K562 (cell line): Measurements from ENCODE around the gene EFCAB13. TPM values are rescaled to one million over a fixed set of nuclear protein-coding genes. Genes with fewer than 3 reads are reported as not detected.
"Not testable (repeated sequence)": the region's sequence is repeated elsewhere in the genome, so short reads cannot be mapped to it uniquely, and the experiment has no call there.

Experiments used
- ATAC-seq: fragments of 200-7000 bp; cut with Tn5 transposase; 3 replicates; pipeline ENCODE4 v1.9.1; 2020; ENCODE audit warnings: moderate library complexity
- BruUV-seq: library from RNA; stranded (reverse); fragments of 400-500 nt; replicated peaks from 2 replicates; lab custom pipeline; 2021; lab: Mats Ljungman, UMichigan
- CTCF ChIA-PET: fragments of 300-600 bp; formaldehyde crosslinking; extraction: SDS; loops from one replicate; lab custom pipeline; 2021; ENCODE audit warnings: low intra/inter-chr PET ratio; lab: Yijun Ruan, JAX
- POLR2A ChIA-PET: fragments of 300-600, 350-650 bp; sonication (Branson Sonifier 250); formaldehyde crosslinking; extraction: SDS; loops from one replicate; lab custom pipeline; 2021; ENCODE audit warnings: antibody characterized with exemption, inconsistent platforms; lab: Yijun Ruan, JAX
- DNase-seq, 4 experiments: peaks; one replicate each; pipeline versions ENCODE4 v3.0.0 to v3.0.0-alpha.2; 2011 to 2018; ENCODE audit warnings: low spot score in 3 of 4, mixed read lengths in 3 of 4; ENCODE audit errors: extremely low read depth in 1 of 4
- FAIRE-seq: peaks from 2 replicates; lab custom pipeline; 2011; peaks lifted over from hg19 to GRCh38; lab: Jason Lieb, UNC
- H2AFZ ChIP-seq: 2 replicates; pipeline ENCODE4 v1.6.0; 2011; ENCODE audit warnings: low read depth, low read length, control low read depth, inconsistent platforms
- H3K27ac ChIP-seq: fragments of 200-600 bp; 3 replicates; pipeline ENCODE4 v1.8.0; 2011; ENCODE audit warnings: low read depth, mild to moderate bottlenecking, control low read depth, inconsistent platforms, low read length, moderate library complexity, mixed read lengths; ENCODE audit errors: extremely low read depth
- H3K27me3 ChIP-seq, 2 experiments: fragments of 300-600 bp in 1 of 2; 2 replicates in 1 of 2; 3 replicates in 1 of 2; pipeline versions ENCODE4 v1.6.0 to v1.8.0; 2011; ENCODE audit warnings: inconsistent platforms in 2 of 2, low read length in 2 of 2, mild to moderate bottlenecking in 1 of 2, mixed read lengths in 1 of 2, moderate library complexity in 1 of 2; ENCODE audit not compliant: control insufficient read depth in 2 of 2, insufficient read depth in 2 of 2
- H3K36me3 ChIP-seq: fragments of 300-600 bp; 3 replicates; pipeline ENCODE4 v1.8.0; 2011; ENCODE audit warnings: mild to moderate bottlenecking, low read length, inconsistent platforms; ENCODE audit not compliant: control insufficient read depth, insufficient read depth
- H3K4me1 ChIP-seq, 2 experiments: fragments of 200-600 bp in 1 of 2; replicated peaks in 1 of 2; 2 replicates in 1 of 2; 3 replicates in 1 of 2; pipeline versions ENCODE4 v1.5.1 to v1.8.0; 2011; ENCODE audit warnings: inconsistent platforms in 2 of 2, low read length in 2 of 2, mild to moderate bottlenecking in 1 of 2, mixed read lengths in 1 of 2, moderate library complexity in 1 of 2; ENCODE audit not compliant: control insufficient read depth in 2 of 2, insufficient read depth in 2 of 2
- H3K4me2 ChIP-seq: 2 replicates; pipeline ENCODE4 v1.6.1; 2011; ENCODE audit warnings: low read length, control low read depth, inconsistent platforms, mixed read lengths; ENCODE audit not compliant: insufficient read depth
- H3K4me3 ChIP-seq: fragments of 200-600 bp; sonication (generic), shearing (Covaris generic); 2 replicates; pipeline ENCODE4 v1.5.1; 2016; ENCODE audit warnings: control low read depth, inconsistent platforms
- H3K79me2 ChIP-seq: fragments of 200-600 bp; 3 replicates; pipeline ENCODE4 v1.8.0; 2011; ENCODE audit warnings: low read length, inconsistent platforms; ENCODE audit not compliant: control insufficient read depth, insufficient read depth
- H3K9ac ChIP-seq, 2 experiments: 2 replicates each; pipeline versions ENCODE4 v1.6.0 to v1.6.1; 2011; ENCODE audit warnings: low read depth in 2 of 2, low read length in 2 of 2, control low read depth in 1 of 2, inconsistent platforms in 1 of 2, mild to moderate bottlenecking in 1 of 2, mixed read lengths in 1 of 2; ENCODE audit not compliant: insufficient read depth in 1 of 2
- H3K9me1 ChIP-seq: one replicate; pipeline ENCODE4 v1.6.0; 2011; ENCODE audit warnings: inconsistent platforms, mild to moderate bottlenecking, low read length, moderate library complexity; ENCODE audit not compliant: control insufficient read depth, insufficient read depth
- H3K9me3 ChIP-seq: replicated peaks from 2 replicates; pipeline ENCODE4 v1.5.1; 2011; ENCODE audit warnings: low read depth, low read length, inconsistent platforms; ENCODE audit not compliant: control insufficient read depth, insufficient read depth
- H4K20me1 ChIP-seq: replicated peaks from 2 replicates; pipeline ENCODE4 v1.6.1; 2011; ENCODE audit warnings: low read length, inconsistent platforms, mixed read lengths; ENCODE audit not compliant: control insufficient read depth, insufficient read depth
- BCL6 ChIP-seq: fragments of 250-450 bp; sonication (Bioruptor Pico); IDR thresholded peaks from 2 replicates; pipeline ENCODE4 v1.4.0; 2020
- GABPB2 ChIP-seq: fragments of 250-450 bp; sonication (Bioruptor Pico); conservative IDR thresholded peaks from 2 replicates; pipeline ENCODE4 v1.5.1; 2021; ENCODE audit warnings: mild to moderate bottlenecking
- POLR3A ChIP-seq: IDR thresholded peaks from 2 replicates; pipeline ENCODE4 v1.6.1; 2011; ENCODE audit warnings: borderline replicate concordance, mild to moderate bottlenecking, moderate library complexity; ENCODE audit not compliant: insufficient read length, insufficient read depth; ENCODE audit errors: extremely low read depth
- ZSCAN32 ChIP-seq: fragments of 450-650 bp; formaldehyde crosslinking; IDR thresholded peaks from 2 replicates; pipeline ENCODE4 v1.4.0; 2020; ENCODE audit warnings: mild to moderate bottlenecking, moderate library complexity
- WGBS: fragments of 100-300 bp; shearing (Covaris generic); methylation state at CpG from one replicate; pipeline ENCODE4 v1.1.6; 2016; ENCODE audit warnings: low coverage, mixed read lengths; ENCODE audit not compliant: insufficient coverage; ENCODE audit errors: missing lambda C conversion rate; 5-methylcytosine and 5-hydroxymethylcytosine counted together
- in situ Hi-C: fragments of 300-500 bp; cut with MboI; formaldehyde crosslinking; loops from 4 replicates; pipeline ENCODE4 v1.15.0; 2018; ENCODE audit warnings: inconsistent platforms, mixed read lengths
- intact Hi-C: fragments of 100-400 bp; cut with micrococcal nuclease; formaldehyde crosslinking; loops from 2 replicates; pipeline ENCODE4 v1.14.2; 2022
- polyA plus RNA-seq, 8 experiments: library from polyadenylated mRNA; depleted of rRNA in 4 of 8; stranded (reverse) in 5 of 8; unstranded in 3 of 8; fragments of >200 nt; fragmentation: Nextera tagmentation in 2 of 8; fragmentation: Illumina TruSeq in 1 of 8; extraction: Ambion mirVana in 2 of 8; extraction: Trizol in 1 of 8; gene quantifications; 2 replicates each; pipeline versions ENCODE4 v1.2.1 to v1.2.3, GENCODE V29; 2011 to 2014; ENCODE audit warnings: inconsistent platforms in 1 of 8, missing spikeins in 1 of 8
- total RNA-seq, 7 experiments: library from RNA; depleted of rRNA in 6 of 7; stranded (reverse); fragments of >200 nt in 6 of 7; fragmentation: Illumina TruSeq in 2 of 7; extraction: Trizol in 2 of 7; gene quantifications; 2 replicates each; pipeline versions ENCODE4 v1.2.1 to v1.2.3, GENCODE V29; 2011 to 2021; ENCODE audit warnings: low replicate concordance in 1 of 7
- TF ChIP-seq, protein P1 (sequence below), 2 experiments: fragments of 450-650 bp in 1 of 2; sonication (generic) in 1 of 2; formaldehyde crosslinking; conservative IDR thresholded peaks; 2 replicates each; pipeline versions ENCODE4 v1.4.0 to v1.8.1; 2020 to 2022; ENCODE audit warnings: mild to moderate bottlenecking in 1 of 2, missing genetic modification reagents in 1 of 2

Gene EFCAB13
- total and polyA plus RNA-seq, 9 of the 15 experiments (the other 6 are each of a cell fraction or from before 2014, with no cell fraction given): 0.32 to 1.3 (median 0.95) TPM

DNA sequence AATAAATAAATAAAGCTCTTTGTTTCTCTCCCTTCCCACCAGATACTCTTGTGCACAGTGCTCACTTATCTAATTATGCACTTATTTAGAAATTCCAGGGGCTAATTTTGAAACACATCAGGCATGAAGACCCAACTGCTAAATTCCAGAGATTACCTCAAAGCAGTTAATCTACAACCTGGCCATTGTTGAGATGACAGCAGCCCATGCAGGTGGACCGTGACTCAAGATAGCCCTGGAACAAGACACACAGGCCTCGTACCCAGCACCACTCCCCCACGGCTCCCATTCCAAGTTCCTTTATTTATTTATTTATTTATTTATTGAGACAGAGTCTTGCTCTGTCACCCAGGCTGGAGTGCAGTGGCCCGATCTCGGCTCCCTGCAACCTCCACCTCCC is 147.1 kb downstream of the EFCAB13 start:
- Histone ChIP-seq H3K36me3 (peaks cover 22% of the 10 kb centered on the region; the same call in 1 of the 3 replicates), H3K4me3 (no peak overlapping the region), H2AFZ (no peak overlapping the region), H4K20me1 (no peaks in the 10 kb centered on the region), H3K4me1 (no peaks in the 10 kb centered on the region), H3K27ac (no peak overlapping the region), H3K27me3 (no peaks in the 10 kb centered on the region), H3K9me1 (no peaks in the 10 kb centered on the region), H3K9ac (no peak overlapping the region), H3K4me2 (no peak overlapping the region), H3K9me3 (no peaks in the 10 kb centered on the region), H3K79me2 (no peaks in the 10 kb centered on the region)
- ChIA-PET CTCF (no interaction called here), POLR2A (no interaction called here)
- no peak for DNase-seq
- ATAC-seq: no peak
- no peak for FAIRE-seq
- no TSS peak for BruUV-seq
- in situ Hi-C loops (no loop called here), intact Hi-C loops (no loop called here)
- TF ChIP-seq BCL6 (CRISPR knock-in tag) (no peak), POLR3A (no peak), ZSCAN32 (CRISPR knock-in tag) (no peak), GABPB2 (CRISPR knock-in tag) (no peak)
- TF ChIP-seq, protein P1, sequence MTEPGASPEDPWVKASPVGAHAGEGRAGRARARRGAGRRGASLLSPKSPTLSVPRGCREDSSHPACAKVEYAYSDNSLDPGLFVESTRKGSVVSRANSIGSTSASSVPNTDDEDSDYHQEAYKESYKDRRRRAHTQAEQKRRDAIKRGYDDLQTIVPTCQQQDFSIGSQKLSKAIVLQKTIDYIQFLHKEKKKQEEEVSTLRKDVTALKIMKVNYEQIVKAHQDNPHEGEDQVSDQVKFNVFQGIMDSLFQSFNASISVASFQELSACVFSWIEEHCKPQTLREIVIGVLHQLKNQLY (CRISPR knock-in tag; conservative IDR thresholded peaks at IDR 0.05): no peak
- 94% methylated on average over 5 of the region's 5 CpGs for WGBS

- H4K20me1 ChIP-seq, H3K4me3 ChIP-seq, H3K9ac ChIP-seq, H3K4me2 ChIP-seq, H3K9me1 ChIP-seq, CTCF ChIA-PET, H3K9me3 ChIP-seq, H3K4me1 ChIP-seq, POLR2A ChIA-PET, intact Hi-C loops, H3K27me3 ChIP-seq, H3K27ac ChIP-seq, DNase-seq, ATAC-seq, BruUV-seq, in situ Hi-C loops, H3K79me2 ChIP-seq, FAIRE-seq, H2AFZ ChIP-seq: not testable (repeated sequence)
- 93% methylated on average over 5 of the region's 6 CpGs for WGBS
- H3K36me3 ChIP-seq: peaks cover 25% of the 10 kb centered on the region; the same call in 1 of the 3 replicates
Observed at GRCh38 chr17:47472073-47472472, 148.3 kb downstream of the EFCAB13 start.

Other genes starting within 250 kb of the EFCAB13 start
- gene CDC27, start 134.7 kb upstream of the EFCAB13 start, total RNA-seq (2014; rRNA removed): 79.5 and 81.0 TPM in 2 replicates
- gene CDC27, start 134.7 kb upstream of the EFCAB13 start, total RNA-seq (2014; rRNA removed; fragmentation: Illumina TruSeq; extraction: Trizol): 102 and 118 TPM in 2 replicates
- 83.0 and 94.1 TPM in 2 replicates for gene CDC27, start 134.7 kb upstream of the EFCAB13 start, total RNA-seq (2015; rRNA removed; fragmentation: Illumina TruSeq; extraction: Trizol)
- gene CDC27, start 134.7 kb upstream of the EFCAB13 start, total RNA-seq (2021): 117 and 119 TPM in 2 replicates
- gene CDC27, start 134.7 kb upstream of the EFCAB13 start, polyA plus RNA-seq (2011; rRNA removed): 119 and 155 TPM in 2 replicates
- 94.1 and 104 TPM in 2 replicates for gene CDC27, start 134.7 kb upstream of the EFCAB13 start, polyA plus RNA-seq (2014; fragmentation: Illumina TruSeq; extraction: Trizol)
- gene CDC27, start 134.7 kb upstream of the EFCAB13 start, polyA plus RNA-seq (2014; fragmentation: Nextera tagmentation; extraction: Ambion mirVana): 10 to 100 TPM; 28.6 to 34.5 TPM
- gene CDC27, start 134.7 kb upstream of the EFCAB13 start, polyA plus RNA-seq (2014; rRNA removed): 41.9 and 48.3 TPM in 2 replicates
- 170 and 213 TPM in 2 replicates for gene MYL4, start 114.6 kb upstream of the EFCAB13 start, total RNA-seq (2014; rRNA removed)
- 83.5 and 117 TPM in 2 replicates for gene MYL4, start 114.6 kb upstream of the EFCAB13 start, total RNA-seq (2014; rRNA removed; fragmentation: Illumina TruSeq; extraction: Trizol)
- gene MYL4, start 114.6 kb upstream of the EFCAB13 start, total RNA-seq (2015; rRNA removed; fragmentation: Illumina TruSeq; extraction: Trizol): 149 TPM in 2 replicates
- gene MYL4, start 114.6 kb upstream of the EFCAB13 start, total RNA-seq (2021): 177 and 183 TPM in 2 replicates
- 221 and 324 TPM in 2 replicates for gene MYL4, start 114.6 kb upstream of the EFCAB13 start, polyA plus RNA-seq (2011; rRNA removed)
- gene MYL4, start 114.6 kb upstream of the EFCAB13 start, polyA plus RNA-seq (2014; fragmentation: Illumina TruSeq; extraction: Trizol): 252 and 284 TPM in 2 replicates
- 100 to 1,000 TPM; 287 to 423 TPM for gene MYL4, start 114.6 kb upstream of the EFCAB13 start, polyA plus RNA-seq (2014; fragmentation: Nextera tagmentation; extraction: Ambion mirVana)
- 319 and 378 TPM in 2 replicates for gene MYL4, start 114.6 kb upstream of the EFCAB13 start, polyA plus RNA-seq (2014; rRNA removed)
- 0.45 and 0.54 TPM in 2 replicates for gene ITGB3, start 70.1 kb upstream of the EFCAB13 start, total RNA-seq (2014; rRNA removed)
- 0.47 and 0.99 TPM in 2 replicates for gene ITGB3, start 70.1 kb upstream of the EFCAB13 start, total RNA-seq (2014; rRNA removed; fragmentation: Illumina TruSeq; extraction: Trizol)
- gene ITGB3, start 70.1 kb upstream of the EFCAB13 start, total RNA-seq (2015; rRNA removed; fragmentation: Illumina TruSeq; extraction: Trizol): 0.30 and 0.62 TPM in 2 replicates
- 0.84 and 0.92 TPM in 2 replicates for gene ITGB3, start 70.1 kb upstream of the EFCAB13 start, total RNA-seq (2021)
- gene ITGB3, start 70.1 kb upstream of the EFCAB13 start, polyA plus RNA-seq (2011; rRNA removed): 1.1 and 2.6 TPM in 2 replicates
- gene ITGB3, start 70.1 kb upstream of the EFCAB13 start, polyA plus RNA-seq (2014; fragmentation: Illumina TruSeq; extraction: Trizol): 0.60 and 0.62 TPM in 2 replicates
- under 1 TPM in 1 of 2 experiments, not detected in 1; 0.08 TPM for gene ITGB3, start 70.1 kb upstream of the EFCAB13 start, polyA plus RNA-seq (2014; fragmentation: Nextera tagmentation; extraction: Ambion mirVana)
- gene ITGB3, start 70.1 kb upstream of the EFCAB13 start, polyA plus RNA-seq (2014; rRNA removed): 0.32 and 0.62 TPM in 2 replicates
- 29.1 and 33.2 TPM in 2 replicates for gene NPEPPS, start 207.2 kb downstream of the EFCAB13 start, total RNA-seq (2014; rRNA removed)
- gene NPEPPS, start 207.2 kb downstream of the EFCAB13 start, total RNA-seq (2014; rRNA removed; fragmentation: Illumina TruSeq; extraction: Trizol): 52.0 and 54.1 TPM in 2 replicates
- 42.1 and 44.8 TPM in 2 replicates for gene NPEPPS, start 207.2 kb downstream of the EFCAB13 start, total RNA-seq (2015; rRNA removed; fragmentation: Illumina TruSeq; extraction: Trizol)
- 59.6 and 65.6 TPM in 2 replicates for gene NPEPPS, start 207.2 kb downstream of the EFCAB13 start, total RNA-seq (2021)
- gene NPEPPS, start 207.2 kb downstream of the EFCAB13 start, polyA plus RNA-seq (2011; rRNA removed): 87.6 and 108 TPM in 2 replicates
- 57.3 and 73.3 TPM in 2 replicates for gene NPEPPS, start 207.2 kb downstream of the EFCAB13 start, polyA plus RNA-seq (2014; fragmentation: Illumina TruSeq; extraction: Trizol)
- 10 to 100 TPM; 21.4 to 23.0 TPM for gene NPEPPS, start 207.2 kb downstream of the EFCAB13 start, polyA plus RNA-seq (2014; fragmentation: Nextera tagmentation; extraction: Ambion mirVana)
- gene NPEPPS, start 207.2 kb downstream of the EFCAB13 start, polyA plus RNA-seq (2014; rRNA removed): 44.2 and 46.0 TPM in 2 replicates